ENCODE measurements around the gene TXNDC12. TPM values are rescaled to one million over a fixed set of nuclear protein-coding genes. Genes with fewer than 3 reads are reported as not detected.

Gene TXNDC12
- polyA plus RNA-seq, 1 donor from 2014 or later: 42.3 TPM

- Histone ChIP-seq H3K27ac (ENCODE audit: low read length) (peak overlapping the region; percentile 52), H3K9ac (ENCODE audit: low read length) (no peak overlapping the region), H3K4me3 (ENCODE audit: low read length) (peak overlapping the region; percentile 45), H3K9me2 (ENCODE audit: insufficient read depth, low read length) (no peaks in the 10 kb centered on the region), H3K79me2 (replicated peaks; ENCODE audit: insufficient read depth, low read length) (no peaks in the 10 kb centered on the region), H2AFZ (ENCODE audit: low read depth, low read length) (no peak overlapping the region), H3K4me2 (ENCODE audit: low read length) (no peak overlapping the region), H3F3A (ENCODE audit: insufficient read depth, low read length, poor library complexity, severe bottlenecking) (no peaks in the 10 kb centered on the region), H3K9me3 (ENCODE audit: low read length) (no peaks in the 10 kb centered on the region), H4K20me1 (ENCODE audit: insufficient read depth) (no peaks in the 10 kb centered on the region), H3K36me3 (ENCODE audit: insufficient read depth, low read length) (no peaks in the 10 kb centered on the region), H3K27me3 (ENCODE audit: insufficient read depth, low read depth, low read length) (peaks cover 4% of the 10 kb centered on the region)
- TF ChIP-seq POLR2AphosphoS5 (IDR thresholded peaks at IDR 0.05) (peak; percentile 10), EP300 (conservative IDR thresholded peaks at IDR 0.05; ENCODE audit: poor library complexity, severe bottlenecking) (peak; percentile 52), RAD21 (conservative IDR thresholded peaks at IDR 0.05) (no peak)
Observed at GRCh38 chr1:51986718-51987117, 68.3 kb downstream of the TXNDC12 start.

DNA sequence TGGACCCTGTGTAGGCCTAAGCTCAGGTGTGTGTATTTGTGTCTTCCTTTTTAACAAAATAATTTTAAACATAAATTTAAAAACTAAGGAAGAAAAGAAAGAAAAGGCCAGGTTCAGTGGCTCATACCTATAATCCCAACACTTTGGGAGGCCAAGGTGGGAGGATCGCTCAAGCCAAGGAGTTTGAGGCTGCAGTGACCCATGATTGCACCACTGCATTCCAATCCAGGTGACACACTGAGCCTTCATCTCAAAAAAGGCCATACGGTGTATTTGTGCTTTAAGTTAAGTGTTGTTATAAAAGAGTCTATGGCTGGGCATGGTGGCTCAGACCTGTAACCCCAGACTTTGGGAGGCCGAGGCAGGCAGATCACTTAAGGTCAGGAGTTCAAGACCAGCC is 72.8 kb downstream of the TXNDC12 start:
- H3K4me2 ChIP-seq (ENCODE audit: low read length): no peak overlapping the region
- H3K36me3 ChIP-seq (ENCODE audit: insufficient read depth, low read length): no peaks in the 10 kb centered on the region
- H3K27ac ChIP-seq (ENCODE audit: low read length): no peak overlapping the region
- H3K27me3 ChIP-seq (ENCODE audit: insufficient read depth, low read depth, low read length): no peaks in the 10 kb centered on the region
- no peaks in the 10 kb centered on the region for H3K79me2 ChIP-seq (replicated peaks; ENCODE audit: insufficient read depth, low read length)
- TF ChIP-seq, protein P1, sequence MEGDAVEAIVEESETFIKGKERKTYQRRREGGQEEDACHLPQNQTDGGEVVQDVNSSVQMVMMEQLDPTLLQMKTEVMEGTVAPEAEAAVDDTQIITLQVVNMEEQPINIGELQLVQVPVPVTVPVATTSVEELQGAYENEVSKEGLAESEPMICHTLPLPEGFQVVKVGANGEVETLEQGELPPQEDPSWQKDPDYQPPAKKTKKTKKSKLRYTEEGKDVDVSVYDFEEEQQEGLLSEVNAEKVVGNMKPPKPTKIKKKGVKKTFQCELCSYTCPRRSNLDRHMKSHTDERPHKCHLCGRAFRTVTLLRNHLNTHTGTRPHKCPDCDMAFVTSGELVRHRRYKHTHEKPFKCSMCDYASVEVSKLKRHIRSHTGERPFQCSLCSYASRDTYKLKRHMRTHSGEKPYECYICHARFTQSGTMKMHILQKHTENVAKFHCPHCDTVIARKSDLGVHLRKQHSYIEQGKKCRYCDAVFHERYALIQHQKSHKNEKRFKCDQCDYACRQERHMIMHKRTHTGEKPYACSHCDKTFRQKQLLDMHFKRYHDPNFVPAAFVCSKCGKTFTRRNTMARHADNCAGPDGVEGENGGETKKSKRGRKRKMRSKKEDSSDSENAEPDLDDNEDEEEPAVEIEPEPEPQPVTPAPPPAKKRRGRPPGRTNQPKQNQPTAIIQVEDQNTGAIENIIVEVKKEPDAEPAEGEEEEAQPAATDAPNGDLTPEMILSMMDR (IDR thresholded peaks at IDR 0.05; ENCODE audit: poor library complexity, severe bottlenecking): no peak
- TF ChIP-seq POLR2AphosphoS5 (IDR thresholded peaks at IDR 0.05) (no peak), SMC3 (conservative IDR thresholded peaks at IDR 0.05; ENCODE audit: poor library complexity) (no peak), EP300 (conservative IDR thresholded peaks at IDR 0.05; ENCODE audit: poor library complexity, severe bottlenecking) (no peak), MXI1 (conservative IDR thresholded peaks at IDR 0.05; ENCODE audit: poor library complexity, severe bottlenecking) (no peak), RAD21 (conservative IDR thresholded peaks at IDR 0.05) (no peak), TAF1 (IDR thresholded peaks at IDR 0.05; ENCODE audit: low read depth) (no peak), EZH2 (IDR thresholded peaks at IDR 0.05; ENCODE audit: borderline replicate concordance, insufficient read depth, low read length, poor library complexity, severe bottlenecking) (no peak)
- TF ChIP-seq, protein P2, sequence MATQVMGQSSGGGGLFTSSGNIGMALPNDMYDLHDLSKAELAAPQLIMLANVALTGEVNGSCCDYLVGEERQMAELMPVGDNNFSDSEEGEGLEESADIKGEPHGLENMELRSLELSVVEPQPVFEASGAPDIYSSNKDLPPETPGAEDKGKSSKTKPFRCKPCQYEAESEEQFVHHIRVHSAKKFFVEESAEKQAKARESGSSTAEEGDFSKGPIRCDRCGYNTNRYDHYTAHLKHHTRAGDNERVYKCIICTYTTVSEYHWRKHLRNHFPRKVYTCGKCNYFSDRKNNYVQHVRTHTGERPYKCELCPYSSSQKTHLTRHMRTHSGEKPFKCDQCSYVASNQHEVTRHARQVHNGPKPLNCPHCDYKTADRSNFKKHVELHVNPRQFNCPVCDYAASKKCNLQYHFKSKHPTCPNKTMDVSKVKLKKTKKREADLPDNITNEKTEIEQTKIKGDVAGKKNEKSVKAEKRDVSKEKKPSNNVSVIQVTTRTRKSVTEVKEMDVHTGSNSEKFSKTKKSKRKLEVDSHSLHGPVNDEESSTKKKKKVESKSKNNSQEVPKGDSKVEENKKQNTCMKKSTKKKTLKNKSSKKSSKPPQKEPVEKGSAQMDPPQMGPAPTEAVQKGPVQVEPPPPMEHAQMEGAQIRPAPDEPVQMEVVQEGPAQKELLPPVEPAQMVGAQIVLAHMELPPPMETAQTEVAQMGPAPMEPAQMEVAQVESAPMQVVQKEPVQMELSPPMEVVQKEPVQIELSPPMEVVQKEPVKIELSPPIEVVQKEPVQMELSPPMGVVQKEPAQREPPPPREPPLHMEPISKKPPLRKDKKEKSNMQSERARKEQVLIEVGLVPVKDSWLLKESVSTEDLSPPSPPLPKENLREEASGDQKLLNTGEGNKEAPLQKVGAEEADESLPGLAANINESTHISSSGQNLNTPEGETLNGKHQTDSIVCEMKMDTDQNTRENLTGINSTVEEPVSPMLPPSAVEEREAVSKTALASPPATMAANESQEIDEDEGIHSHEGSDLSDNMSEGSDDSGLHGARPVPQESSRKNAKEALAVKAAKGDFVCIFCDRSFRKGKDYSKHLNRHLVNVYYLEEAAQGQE (IDR thresholded peaks at IDR 0.05; ENCODE audit: borderline replicate concordance): no peak
- H3F3A ChIP-seq (ENCODE audit: insufficient read depth, low read length, poor library complexity, severe bottlenecking): no peaks in the 10 kb centered on the region
- H2AFZ ChIP-seq (ENCODE audit: low read depth, low read length): no peak overlapping the region
- H4K20me1 ChIP-seq (ENCODE audit: insufficient read depth): no peaks in the 10 kb centered on the region
- no peaks in the 10 kb centered on the region for H3K9me3 ChIP-seq (ENCODE audit: low read length)
- H3K9me2 ChIP-seq (ENCODE audit: insufficient read depth, low read length): no peaks in the 10 kb centered on the region
- no peak overlapping the region for H3K4me3 ChIP-seq (ENCODE audit: low read length)
- no peak overlapping the region for H3K9ac ChIP-seq (ENCODE audit: low read length)

GRCh38 chr1:51981555-51981954 is 73.4 kb downstream of the TXNDC12 start:
- Histone ChIP-seq H3K27ac (ENCODE audit: low read length) (no peak overlapping the region), H3K4me2 (ENCODE audit: low read length) (no peak overlapping the region), H3K79me2 (replicated peaks; ENCODE audit: insufficient read depth, low read length) (no peaks in the 10 kb centered on the region)

More at GRCh38 chr1:51981555-51981954, 73.4 kb downstream of the TXNDC12 start:
- no peak overlapping the region for H3K9ac ChIP-seq (ENCODE audit: low read length)
- no peaks in the 10 kb centered on the region for H4K20me1 ChIP-seq (ENCODE audit: insufficient read depth)
- no peak overlapping the region for H3K4me3 ChIP-seq (ENCODE audit: low read length)
- H3K9me2 ChIP-seq (ENCODE audit: insufficient read depth, low read length): no peaks in the 10 kb centered on the region
- H3K27me3 ChIP-seq (ENCODE audit: insufficient read depth, low read depth, low read length): no peaks in the 10 kb centered on the region
- no peak for TF ChIP-seq SMC3 (conservative IDR thresholded peaks at IDR 0.05; ENCODE audit: poor library complexity)
- TF ChIP-seq MXI1 (conservative IDR thresholded peaks at IDR 0.05; ENCODE audit: poor library complexity, severe bottlenecking): no peak
- peak; percentile 22 for TF ChIP-seq EP300 (conservative IDR thresholded peaks at IDR 0.05; ENCODE audit: poor library complexity, severe bottlenecking)
- TF ChIP-seq POLR2AphosphoS5 (IDR thresholded peaks at IDR 0.05): no peak
- TF ChIP-seq, protein P2 (IDR thresholded peaks at IDR 0.05; ENCODE audit: borderline replicate concordance): no peak
- H3F3A ChIP-seq (ENCODE audit: insufficient read depth, low read length, poor library complexity, severe bottlenecking): no peaks in the 10 kb centered on the region
- no peaks in the 10 kb centered on the region for H3K9me3 ChIP-seq (ENCODE audit: low read length)
- H3K36me3 ChIP-seq (ENCODE audit: insufficient read depth, low read length): no peaks in the 10 kb centered on the region
- no peak overlapping the region for H2AFZ ChIP-seq (ENCODE audit: low read depth, low read length)

Data from neural cell (in vitro differentiated cells).